ENCODE measurements around the gene ZNF507. TPM values are rescaled to one million over a fixed set of nuclear protein-coding genes. Genes with fewer than 3 reads are reported as not detected.

ZNF507 gene
- total RNA-seq, 1 experiment from 2014 or later, result 31.1 TPM

DNA sequence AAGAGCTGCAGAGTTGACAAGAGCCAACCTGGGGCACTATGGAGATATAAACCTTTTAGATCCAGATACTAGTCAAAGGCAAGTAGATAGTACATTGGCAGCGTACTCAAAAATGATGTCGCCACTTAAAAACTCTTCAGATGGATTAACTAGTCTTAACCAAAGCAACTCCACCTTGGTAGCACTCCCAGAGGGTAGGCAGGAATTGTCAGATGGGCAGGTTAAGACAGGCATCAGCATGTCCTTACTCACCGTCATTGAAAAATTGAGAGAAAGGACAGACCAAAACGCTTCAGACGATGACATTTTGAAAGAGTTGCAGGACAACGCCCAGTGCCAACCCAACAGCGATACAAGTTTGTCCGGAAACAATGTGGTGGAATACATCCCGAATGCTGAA, 8.9 kb downstream of the ZNF507 start:
- Histone ChIP-seq H2BK120ac (ENCODE audit: low read depth, low read length, poor library complexity, severe bottlenecking) (no peak overlapping the region), H3K27ac (ENCODE audit: insufficient read length, low read depth, low read length) (no peak overlapping the region), H4K5ac (ENCODE audit: insufficient read length, low read depth, low read length) (no peak overlapping the region), H3T11ph (ENCODE audit: low read length) (no peak overlapping the region), H3K4ac (ENCODE audit: low read depth, low read length) (no peak overlapping the region), H3K4me1 (ENCODE audit: insufficient read depth, low read length) (no peaks in the 10 kb centered on the region), H3K79me1 (ENCODE audit: insufficient read depth, low read depth, low read length, poor library complexity, severe bottlenecking) (no peaks in the 10 kb centered on the region), H3K23ac (ENCODE audit: insufficient read length, low read depth, low read length) (no peak overlapping the region), H2BK12ac (ENCODE audit: insufficient read length, low read depth, low read length) (no peak overlapping the region), H2BK5ac (ENCODE audit: insufficient read length, low read length) (no peak overlapping the region), H3K14ac (ENCODE audit: insufficient read depth, low read length) (no peak overlapping the region), H3K27me3 (ENCODE audit: insufficient read depth, low read length) (no peaks in the 10 kb centered on the region), H3K18ac (ENCODE audit: insufficient read length, low read depth, low read length) (no peak overlapping the region), H3K9ac (ENCODE audit: extremely low read depth, insufficient read length, low read length) (no peak overlapping the region), H4K8ac (replicated peaks; ENCODE audit: insufficient read length, low read depth, low read length) (no peak overlapping the region), H3K23me2 (ENCODE audit: insufficient read length, low read depth, low read length, poor library complexity, severe bottlenecking) (no peaks in the 10 kb centered on the region), H3K79me2 (ENCODE audit: insufficient read depth, low read length) (no peaks in the 10 kb centered on the region), H3K56ac (ENCODE audit: insufficient read length, low read depth, low read length) (no peak overlapping the region), H2BK15ac (ENCODE audit: low read depth, low read length) (no peak overlapping the region), H3K9me3 (ENCODE audit: control insufficient read depth, low read depth, low read length) (no peaks in the 10 kb centered on the region), H2BK20ac (ENCODE audit: low read depth, low read length, poor library complexity, severe bottlenecking) (no peak overlapping the region), H2AFZ (ENCODE audit: low read length) (no peak overlapping the region), H3K4me2 (ENCODE audit: insufficient read depth, insufficient read length, low read length) (no peak overlapping the region), H4K20me1 (ENCODE audit: control insufficient read depth, insufficient read depth, insufficient read length) (no peaks in the 10 kb centered on the region), H2AK5ac (ENCODE audit: insufficient read length, low read length) (no peak overlapping the region), H4K91ac (ENCODE audit: insufficient read length, low read depth, low read length) (no peak overlapping the region)
- Mint-ChIP-seq H3K36me3 (ENCODE audit: insufficient read depth in 1 of 3, low read depth in 3 of 3) (peaks cover 50 to 78% (median 75%) of the 10 kb centered on the region in 3 experiments; a peak in 6 of 7 replicates), H3K9me3 (no peaks in the 10 kb centered on the region), H3K27ac (no peak overlapping the region), H3K27me3 (ENCODE audit: low read depth) (no peaks in the 10 kb centered on the region), H3K4me1 (no peaks in the 10 kb centered on the region; a peak in 1 of 4 replicates), H3K4me3 (no peak overlapping the region)
- DNase-seq, result no peak
- TF ChIP-seq, protein P1, sequence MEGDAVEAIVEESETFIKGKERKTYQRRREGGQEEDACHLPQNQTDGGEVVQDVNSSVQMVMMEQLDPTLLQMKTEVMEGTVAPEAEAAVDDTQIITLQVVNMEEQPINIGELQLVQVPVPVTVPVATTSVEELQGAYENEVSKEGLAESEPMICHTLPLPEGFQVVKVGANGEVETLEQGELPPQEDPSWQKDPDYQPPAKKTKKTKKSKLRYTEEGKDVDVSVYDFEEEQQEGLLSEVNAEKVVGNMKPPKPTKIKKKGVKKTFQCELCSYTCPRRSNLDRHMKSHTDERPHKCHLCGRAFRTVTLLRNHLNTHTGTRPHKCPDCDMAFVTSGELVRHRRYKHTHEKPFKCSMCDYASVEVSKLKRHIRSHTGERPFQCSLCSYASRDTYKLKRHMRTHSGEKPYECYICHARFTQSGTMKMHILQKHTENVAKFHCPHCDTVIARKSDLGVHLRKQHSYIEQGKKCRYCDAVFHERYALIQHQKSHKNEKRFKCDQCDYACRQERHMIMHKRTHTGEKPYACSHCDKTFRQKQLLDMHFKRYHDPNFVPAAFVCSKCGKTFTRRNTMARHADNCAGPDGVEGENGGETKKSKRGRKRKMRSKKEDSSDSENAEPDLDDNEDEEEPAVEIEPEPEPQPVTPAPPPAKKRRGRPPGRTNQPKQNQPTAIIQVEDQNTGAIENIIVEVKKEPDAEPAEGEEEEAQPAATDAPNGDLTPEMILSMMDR (conservative IDR thresholded peaks at IDR 0.05), result no peak
- WGBS (ENCODE audit: extremely low coverage, insufficient read length, low lambda C conversion rate), result no CpG with 5 or more reads among the region's 9 CpGs

All from H9 (cell line).